GM23338 (cell line): ENCODE results near the gene SIL1. TPM values are rescaled to one million over a fixed set of nuclear protein-coding genes. Genes with fewer than 3 reads are reported as not detected.

ENCODE experiments used
- ATAC-seq: fragments of 200-7000 bp; cut with Tn5 transposase; 3 replicates; pipeline ENCODE4 v1.9.1; 2020
- DNase-seq: peaks from one replicate; pipeline ENCODE4 v3.0.0-alpha.2; 2015; ENCODE audit warnings: low spot score
- H2AFZ ChIP-seq: fragments of 200-600 bp; sonication (generic); 2 replicates; pipeline ENCODE4 v1.8.0; 2016; ENCODE audit warnings: antibody characterized with exemption, mild to moderate bottlenecking, moderate library complexity
- H3F3A ChIP-seq: fragments of 200-600 bp; sonication (generic); replicated peaks from 2 replicates; pipeline ENCODE4 v1.8.0; 2017; ENCODE audit warnings: antibody characterized with exemption, mixed run types, low read depth
- H3K27ac ChIP-seq: fragments of 200-600 bp; sonication (generic); 2 replicates; pipeline ENCODE4 v1.6.1; 2016; ENCODE audit warnings: low read depth
- H3K27me3 ChIP-seq: fragments of 200-600 bp; sonication (generic); 2 replicates; pipeline ENCODE4 v1.8.0; 2016; ENCODE audit warnings: mild to moderate bottlenecking, mixed run types, moderate library complexity; ENCODE audit not compliant: insufficient read depth
- H3K36me3 ChIP-seq: fragments of 200-600 bp; sonication (generic); 2 replicates; pipeline ENCODE4 v1.8.0; 2016; ENCODE audit warnings: mild to moderate bottlenecking; ENCODE audit not compliant: insufficient read depth
- H3K4me1 ChIP-seq: fragments of 200-600 bp; sonication (generic); 2 replicates; pipeline ENCODE4 v1.8.0; 2016; ENCODE audit warnings: mild to moderate bottlenecking, moderate library complexity; ENCODE audit not compliant: insufficient read depth
- H3K4me2 ChIP-seq: fragments of 200-600 bp; sonication (generic); 2 replicates; pipeline ENCODE4 v1.7.1; 2017; ENCODE audit warnings: mixed run types
- H3K4me3 ChIP-seq: fragments of 200-600 bp; sonication (generic); 2 replicates; pipeline ENCODE4 v1.6.1; 2016; ENCODE audit warnings: mixed run types
- H3K79me2 ChIP-seq: fragments of 200-600 bp; sonication (generic); replicated peaks from 2 replicates; pipeline ENCODE4 v1.8.0; 2017; ENCODE audit warnings: mild to moderate bottlenecking; ENCODE audit not compliant: insufficient read depth
- H3K9me2 ChIP-seq: fragments of 200-600 bp; sonication (generic); 2 replicates; pipeline ENCODE4 v1.8.0; 2017; ENCODE audit not compliant: insufficient read depth
- H4K20me1 ChIP-seq: fragments of 200-600 bp; sonication (generic); replicated peaks from 2 replicates; pipeline ENCODE4 v1.8.0; 2017; ENCODE audit warnings: mild to moderate bottlenecking; ENCODE audit not compliant: insufficient read depth
- H3K27ac Mint-ChIP-seq: 2 replicates; pipeline ENCODE4 v1.8.0; 2020; ENCODE audit warnings: inconsistent platforms, mild to moderate bottlenecking, moderate library complexity, mixed read lengths
- H3K27me3 Mint-ChIP-seq: 3 replicates; pipeline ENCODE4 v1.8.0; 2022; ENCODE audit warnings: low read depth, mild to moderate bottlenecking, moderate library complexity, mixed read lengths, inconsistent platforms; ENCODE audit not compliant: insufficient read depth, poor library complexity
- H3K36me3 Mint-ChIP-seq: 3 replicates; pipeline ENCODE4 v1.8.0; 2021; ENCODE audit warnings: low read depth, mild to moderate bottlenecking, inconsistent platforms, moderate library complexity, mixed read lengths
- H3K4me1 Mint-ChIP-seq: 3 replicates; pipeline ENCODE4 v1.8.0; 2020; ENCODE audit warnings: mild to moderate bottlenecking, inconsistent platforms, mixed read lengths
- H3K4me3 Mint-ChIP-seq: 3 replicates; pipeline ENCODE4 v1.8.0; 2021; ENCODE audit warnings: moderate library complexity, mild to moderate bottlenecking, inconsistent platforms, mixed read lengths
- H3K9me3 Mint-ChIP-seq: 3 replicates; pipeline ENCODE4 v1.8.0; 2020; ENCODE audit warnings: moderate library complexity, mild to moderate bottlenecking, inconsistent platforms, mixed read lengths
- CREB1 ChIP-seq: fragments of 250-450 bp; sonication (Bioruptor Pico); IDR thresholded peaks from 2 replicates; pipeline ENCODE4 v1.5.0; 2020; ENCODE audit warnings: low read depth, mild to moderate bottlenecking, moderate library complexity
- EZH2phosphoT487 ChIP-seq: fragments of 200-600 bp; sonication (generic); IDR thresholded peaks from one replicate; pipeline ENCODE4 v1.8.1; 2018; ENCODE audit warnings: antibody characterized with exemption; ENCODE audit not compliant: unreplicated experiment
- JUNB ChIP-seq: IDR thresholded peaks from one replicate; pipeline ENCODE4 v1.6.1; 2016; ENCODE audit warnings: antibody characterized with exemption; ENCODE audit not compliant: unreplicated experiment
- NANOG ChIP-seq: IDR thresholded peaks from 2 replicates; pipeline ENCODE4 v1.6.1; 2016; ENCODE audit warnings: antibody characterized with exemption, borderline replicate concordance
- POLR2AphosphoS5 ChIP-seq: IDR thresholded peaks from 2 replicates; pipeline ENCODE4 v1.6.1; 2016; ENCODE audit warnings: antibody characterized with exemption, low read depth
- STAT1 ChIP-seq: IDR thresholded peaks from one replicate; pipeline ENCODE4 v1.6.1; 2016; ENCODE audit warnings: antibody characterized with exemption; ENCODE audit not compliant: unreplicated experiment
- ZNF114 ChIP-seq: fragments of 250-450 bp; sonication (Bioruptor Pico); IDR thresholded peaks from 2 replicates; pipeline ENCODE4 v1.5.0; 2020; ENCODE audit warnings: mild to moderate bottlenecking, moderate library complexity
- ZNF331 ChIP-seq: fragments of 250-450 bp; sonication (Bioruptor Pico); IDR thresholded peaks from 2 replicates; pipeline ENCODE4 v1.5.0; 2020; ENCODE audit warnings: low read depth, mild to moderate bottlenecking, moderate library complexity
- polyA plus RNA-seq: library from polyadenylated mRNA; unstranded; fragments of >200 nt; fragmentation: Nextera tagmentation; extraction: Ambion mirVana; gene quantifications from 2 replicates; pipeline ENCODE4 v1.2.1, GENCODE V29; 2016
- total RNA-seq: library from RNA; depleted of rRNA; stranded (reverse); fragments of >200 nt; shearing (Covaris generic); gene quantifications from 2 replicates; pipeline ENCODE4 v1.2.3, GENCODE V29; 2014
- TF ChIP-seq, protein P1 (sequence below): IDR thresholded peaks from one replicate; pipeline ENCODE4 v1.6.1; 2018; ENCODE audit warnings: antibody characterized with exemption; ENCODE audit not compliant: unreplicated experiment
- TF ChIP-seq, protein P2 (sequence below): IDR thresholded peaks from 2 replicates; pipeline ENCODE4 v1.6.1; 2016; ENCODE audit warnings: antibody characterized with exemption

The SIL1 gene
- total and polyA plus RNA-seq, 2 experiments from 2014 or later = 5.5 to 5.9 TPM

DNA sequence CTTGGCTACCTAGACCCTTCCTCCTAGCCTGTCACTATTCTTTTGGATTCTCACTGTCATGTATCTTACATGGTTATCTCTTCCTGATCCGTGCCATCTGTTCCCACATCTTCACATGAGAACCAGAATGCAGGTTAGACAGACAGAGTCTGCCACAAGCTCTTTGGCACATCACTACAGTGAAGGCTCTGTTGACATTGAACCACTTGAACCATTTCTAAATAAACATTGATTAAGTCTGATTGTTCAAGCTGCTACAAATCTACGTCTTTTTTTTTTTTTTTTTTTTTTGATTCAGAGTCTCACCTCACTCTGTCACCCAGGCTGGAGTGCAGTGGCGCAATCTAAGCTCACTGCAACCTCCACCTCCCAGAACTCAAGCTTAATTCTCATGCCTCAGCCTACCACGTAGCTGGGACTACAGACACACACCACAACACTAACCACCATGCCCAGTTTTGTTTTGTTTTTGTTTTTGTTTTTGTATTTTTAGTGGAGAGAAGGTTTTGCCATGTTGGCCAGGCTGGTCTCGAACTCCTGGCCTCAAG, 237.9 kb downstream of the SIL1 start:
- Mint-ChIP-seq H3K9me3 (no peaks in the 10 kb centered on the region), H3K36me3 (no peaks in the 10 kb centered on the region), H3K27me3 (peaks cover 11% of the 10 kb centered on the region), H3K4me3 (no peak overlapping the region), H3K4me1 (peaks cover 33% of the 10 kb centered on the region), H3K27ac (no peak overlapping the region)
- no peaks in the 10 kb centered on the region for H4K20me1 ChIP-seq
- TF ChIP-seq NANOG = no peak
- TF ChIP-seq STAT1 = no peak
- no peak for TF ChIP-seq POLR2AphosphoS5
- no peak for TF ChIP-seq ZNF114
- TF ChIP-seq, protein P1, sequence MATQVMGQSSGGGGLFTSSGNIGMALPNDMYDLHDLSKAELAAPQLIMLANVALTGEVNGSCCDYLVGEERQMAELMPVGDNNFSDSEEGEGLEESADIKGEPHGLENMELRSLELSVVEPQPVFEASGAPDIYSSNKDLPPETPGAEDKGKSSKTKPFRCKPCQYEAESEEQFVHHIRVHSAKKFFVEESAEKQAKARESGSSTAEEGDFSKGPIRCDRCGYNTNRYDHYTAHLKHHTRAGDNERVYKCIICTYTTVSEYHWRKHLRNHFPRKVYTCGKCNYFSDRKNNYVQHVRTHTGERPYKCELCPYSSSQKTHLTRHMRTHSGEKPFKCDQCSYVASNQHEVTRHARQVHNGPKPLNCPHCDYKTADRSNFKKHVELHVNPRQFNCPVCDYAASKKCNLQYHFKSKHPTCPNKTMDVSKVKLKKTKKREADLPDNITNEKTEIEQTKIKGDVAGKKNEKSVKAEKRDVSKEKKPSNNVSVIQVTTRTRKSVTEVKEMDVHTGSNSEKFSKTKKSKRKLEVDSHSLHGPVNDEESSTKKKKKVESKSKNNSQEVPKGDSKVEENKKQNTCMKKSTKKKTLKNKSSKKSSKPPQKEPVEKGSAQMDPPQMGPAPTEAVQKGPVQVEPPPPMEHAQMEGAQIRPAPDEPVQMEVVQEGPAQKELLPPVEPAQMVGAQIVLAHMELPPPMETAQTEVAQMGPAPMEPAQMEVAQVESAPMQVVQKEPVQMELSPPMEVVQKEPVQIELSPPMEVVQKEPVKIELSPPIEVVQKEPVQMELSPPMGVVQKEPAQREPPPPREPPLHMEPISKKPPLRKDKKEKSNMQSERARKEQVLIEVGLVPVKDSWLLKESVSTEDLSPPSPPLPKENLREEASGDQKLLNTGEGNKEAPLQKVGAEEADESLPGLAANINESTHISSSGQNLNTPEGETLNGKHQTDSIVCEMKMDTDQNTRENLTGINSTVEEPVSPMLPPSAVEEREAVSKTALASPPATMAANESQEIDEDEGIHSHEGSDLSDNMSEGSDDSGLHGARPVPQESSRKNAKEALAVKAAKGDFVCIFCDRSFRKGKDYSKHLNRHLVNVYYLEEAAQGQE = no peak
- TF ChIP-seq, protein P2, sequence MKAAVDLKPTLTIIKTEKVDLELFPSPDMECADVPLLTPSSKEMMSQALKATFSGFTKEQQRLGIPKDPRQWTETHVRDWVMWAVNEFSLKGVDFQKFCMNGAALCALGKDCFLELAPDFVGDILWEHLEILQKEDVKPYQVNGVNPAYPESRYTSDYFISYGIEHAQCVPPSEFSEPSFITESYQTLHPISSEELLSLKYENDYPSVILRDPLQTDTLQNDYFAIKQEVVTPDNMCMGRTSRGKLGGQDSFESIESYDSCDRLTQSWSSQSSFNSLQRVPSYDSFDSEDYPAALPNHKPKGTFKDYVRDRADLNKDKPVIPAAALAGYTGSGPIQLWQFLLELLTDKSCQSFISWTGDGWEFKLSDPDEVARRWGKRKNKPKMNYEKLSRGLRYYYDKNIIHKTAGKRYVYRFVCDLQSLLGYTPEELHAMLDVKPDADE = no peak
- no peak overlapping the region for H3K27ac ChIP-seq
- H3K79me2 ChIP-seq = no peaks in the 10 kb centered on the region
- H2AFZ ChIP-seq = no peak overlapping the region
- no peaks in the 10 kb centered on the region for H3K9me2 ChIP-seq
- H3K36me3 ChIP-seq = no peaks in the 10 kb centered on the region
- DNase-seq (no peak), ATAC-seq (no peak)
- H3F3A ChIP-seq = no peaks in the 10 kb centered on the region
- H3K4me1 ChIP-seq = peaks cover 28% of the 10 kb centered on the region
- H3K4me2 ChIP-seq = no peak overlapping the region
- H3K27me3 ChIP-seq = no peaks in the 10 kb centered on the region
- no peak overlapping the region for H3K4me3 ChIP-seq

DNA sequence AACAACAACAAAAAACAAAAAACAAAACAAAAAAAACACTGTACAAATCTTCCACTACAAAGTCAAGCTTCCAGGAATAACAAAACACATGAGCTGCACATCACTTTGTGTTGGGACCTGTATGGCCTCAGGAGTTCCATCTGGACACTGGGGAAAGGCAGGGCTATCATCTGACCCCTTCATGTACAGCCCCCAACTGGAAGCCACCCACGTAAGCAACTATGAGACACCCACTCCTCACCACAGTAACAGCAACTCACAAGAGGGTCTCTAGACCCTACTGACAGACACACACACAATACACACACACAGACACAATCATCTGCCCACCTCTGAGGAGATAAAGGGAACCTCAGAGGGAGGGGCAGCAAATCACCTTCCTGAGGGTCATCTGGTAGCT, 241.4 kb downstream of the SIL1 start:
- Histone ChIP-seq H3K9me2 (no peaks in the 10 kb centered on the region), H4K20me1 (no peaks in the 10 kb centered on the region), H3K79me2 (no peaks in the 10 kb centered on the region), H3K4me1 (peaks cover 4% of the 10 kb centered on the region; the same call in 1 of the 2 replicates), H3K27ac (no peak overlapping the region), H3K4me2 (no peak overlapping the region), H3K27me3 (no peaks in the 10 kb centered on the region), H2AFZ (no peak overlapping the region), H3K36me3 (no peaks in the 10 kb centered on the region), H3K4me3 (no peak overlapping the region), H3F3A (no peaks in the 10 kb centered on the region)
- DNase-seq (no peak), ATAC-seq (no peak)
- no peak overlapping the region for H3K27ac Mint-ChIP-seq
- H3K4me3 Mint-ChIP-seq = no peak overlapping the region
- no peaks in the 10 kb centered on the region for H3K9me3 Mint-ChIP-seq
- H3K27me3 Mint-ChIP-seq = peaks cover 12% of the 10 kb centered on the region
- no peaks in the 10 kb centered on the region for H3K36me3 Mint-ChIP-seq
- H3K4me1 Mint-ChIP-seq = peaks cover 13% of the 10 kb centered on the region
- TF ChIP-seq, protein P1 = no peak
- TF ChIP-seq ZNF331 (CRISPR knock-in tag) = no peak
- no peak for TF ChIP-seq STAT1
- no peak for TF ChIP-seq EZH2phosphoT487
- TF ChIP-seq CREB1 (CRISPR knock-in tag) = no peak
- TF ChIP-seq, protein P2 = no peak
- TF ChIP-seq ZNF114 = no peak
- no peak for TF ChIP-seq JUNB
- TF ChIP-seq POLR2AphosphoS5 = no peak
- TF ChIP-seq NANOG = no peak
